ENCODE measurements around the gene GTF2IRD1. TPM values are rescaled to one million over a fixed set of nuclear protein-coding genes. Genes with fewer than 3 reads are reported as not detected.

Gene GTF2IRD1
- polyA plus RNA-seq, 1 of the 3 experiments (the other 2 are of a cell fraction), result 26.4 TPM

DNA sequence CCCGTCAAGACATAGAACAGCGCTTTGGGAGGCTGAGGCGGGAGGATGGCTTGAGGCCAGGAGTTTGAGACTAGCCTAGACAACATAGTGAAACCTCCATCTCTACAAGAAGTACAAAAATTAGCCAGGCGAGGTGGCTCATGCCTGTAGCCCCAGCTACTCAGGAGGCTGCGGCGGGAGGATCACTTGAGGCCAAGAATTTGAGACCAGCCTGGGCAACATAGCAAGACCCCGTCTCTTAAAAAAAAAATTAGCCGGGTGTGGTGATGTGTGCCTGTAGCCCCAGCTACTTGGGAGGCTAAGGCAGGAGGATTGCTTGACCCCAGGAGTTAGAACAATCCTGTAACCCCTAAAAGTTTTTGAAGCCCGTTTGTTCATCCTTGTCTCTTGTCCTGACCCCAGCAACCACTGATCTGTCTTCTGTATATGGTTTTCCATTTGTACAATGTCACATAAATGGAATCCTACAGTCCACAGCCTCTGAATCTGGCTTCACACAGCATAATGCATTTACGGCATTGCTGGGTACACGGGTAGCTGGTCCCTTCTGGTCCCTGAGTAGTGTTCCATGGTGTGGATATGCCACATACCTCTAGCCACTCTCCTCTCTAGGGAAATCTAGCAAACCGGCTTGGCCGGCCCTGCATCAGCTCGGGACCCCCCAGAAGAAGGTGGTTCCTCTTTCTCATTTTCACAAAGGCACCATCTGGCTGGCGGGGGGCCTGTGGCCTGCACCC lies 8.4 kb downstream of the GTF2IRD1 start (continued):
- TF ChIP-seq FOXJ3 (CRISPR knock-in tag; IDR thresholded peaks at IDR 0.05) (no peak), NFIC (IDR thresholded peaks at IDR 0.05; ENCODE audit: borderline replicate concordance) (no peak)

DNA sequence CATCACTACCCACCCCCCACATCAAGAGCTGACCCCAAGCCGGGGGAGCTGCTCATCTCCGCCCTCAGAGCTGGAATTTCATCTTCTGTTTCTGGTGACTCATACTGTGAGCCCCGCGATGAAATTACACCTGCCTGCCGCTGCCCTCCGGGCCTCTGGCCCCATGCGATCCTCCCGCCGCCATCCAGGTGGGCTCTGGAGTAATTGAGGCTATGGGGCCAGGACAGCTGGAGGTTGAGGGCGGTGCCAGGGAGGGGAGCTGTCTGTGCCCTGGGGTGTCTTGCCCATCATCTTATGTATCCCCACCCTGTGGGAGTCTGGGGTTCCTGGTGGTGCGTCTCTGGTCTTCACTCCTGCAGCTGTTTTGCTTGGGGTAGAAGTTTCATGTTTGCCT lies 9.0 kb downstream of the GTF2IRD1 start:
- TF ChIP-seq, protein P1, sequence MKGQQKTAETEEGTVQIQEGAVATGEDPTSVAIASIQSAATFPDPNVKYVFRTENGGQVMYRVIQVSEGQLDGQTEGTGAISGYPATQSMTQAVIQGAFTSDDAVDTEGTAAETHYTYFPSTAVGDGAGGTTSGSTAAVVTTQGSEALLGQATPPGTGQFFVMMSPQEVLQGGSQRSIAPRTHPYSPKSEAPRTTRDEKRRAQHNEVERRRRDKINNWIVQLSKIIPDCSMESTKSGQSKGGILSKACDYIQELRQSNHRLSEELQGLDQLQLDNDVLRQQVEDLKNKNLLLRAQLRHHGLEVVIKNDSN (IDR thresholded peaks at IDR 0.05; ENCODE audit: borderline replicate concordance, low read depth), result no peak
- TF ChIP-seq, protein P2, sequence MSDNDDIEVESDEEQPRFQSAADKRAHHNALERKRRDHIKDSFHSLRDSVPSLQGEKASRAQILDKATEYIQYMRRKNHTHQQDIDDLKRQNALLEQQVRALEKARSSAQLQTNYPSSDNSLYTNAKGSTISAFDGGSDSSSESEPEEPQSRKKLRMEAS (IDR thresholded peaks at IDR 0.05; ENCODE audit: low read depth), result no peak
- TF ChIP-seq RXRA (IDR thresholded peaks at IDR 0.05; ENCODE audit: borderline replicate concordance, low read depth), result no peak
- TF ChIP-seq FOXM1 (IDR thresholded peaks at IDR 0.05; ENCODE audit: low read depth), result no peak
- TF ChIP-seq, protein P3, sequence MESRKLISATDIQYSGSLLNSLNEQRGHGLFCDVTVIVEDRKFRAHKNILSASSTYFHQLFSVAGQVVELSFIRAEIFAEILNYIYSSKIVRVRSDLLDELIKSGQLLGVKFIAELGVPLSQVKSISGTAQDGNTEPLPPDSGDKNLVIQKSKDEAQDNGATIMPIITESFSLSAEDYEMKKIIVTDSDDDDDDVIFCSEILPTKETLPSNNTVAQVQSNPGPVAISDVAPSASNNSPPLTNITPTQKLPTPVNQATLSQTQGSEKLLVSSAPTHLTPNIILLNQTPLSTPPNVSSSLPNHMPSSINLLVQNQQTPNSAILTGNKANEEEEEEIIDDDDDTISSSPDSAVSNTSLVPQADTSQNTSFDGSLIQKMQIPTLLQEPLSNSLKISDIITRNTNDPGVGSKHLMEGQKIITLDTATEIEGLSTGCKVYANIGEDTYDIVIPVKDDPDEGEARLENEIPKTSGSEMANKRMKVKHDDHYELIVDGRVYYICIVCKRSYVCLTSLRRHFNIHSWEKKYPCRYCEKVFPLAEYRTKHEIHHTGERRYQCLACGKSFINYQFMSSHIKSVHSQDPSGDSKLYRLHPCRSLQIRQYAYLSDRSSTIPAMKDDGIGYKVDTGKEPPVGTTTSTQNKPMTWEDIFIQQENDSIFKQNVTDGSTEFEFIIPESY (IDR thresholded peaks at IDR 0.05; ENCODE audit: borderline replicate concordance, low read depth), result no peak
- TF ChIP-seq ELF1 (IDR thresholded peaks at IDR 0.05), result no peak
- no peak for TF ChIP-seq NRF1 (IDR thresholded peaks at IDR 0.05; ENCODE audit: low read depth, low read length)
- no peak for TF ChIP-seq YY1 (IDR thresholded peaks at IDR 0.05; ENCODE audit: low read depth)
- no peak for TF ChIP-seq SIN3A (IDR thresholded peaks at IDR 0.05; ENCODE audit: borderline replicate concordance, low read depth, low read length)
- no peak for TF ChIP-seq TEAD4 (IDR thresholded peaks at IDR 0.05; ENCODE audit: borderline replicate concordance, insufficient read depth)
- TF ChIP-seq POLR2AphosphoS5 (IDR thresholded peaks at IDR 0.05; ENCODE audit: low read depth, low read length), result no peak
- TF ChIP-seq RFX5 (IDR thresholded peaks at IDR 0.05; ENCODE audit: low read length), result no peak
- Histone ChIP-seq H3K9me3 (no peaks in the 10 kb centered on the region), H3K9ac (no peak overlapping the region), H3F3A (replicated peaks; ENCODE audit: insufficient read depth) (peaks cover 4% of the 10 kb centered on the region), H3K27me3 (ENCODE audit: insufficient read depth) (no peaks in the 10 kb centered on the region), H2AFZ (ENCODE audit: low read depth) (no peak overlapping the region), H3K27ac (ENCODE audit: low read depth in 2 of 2, low read length in 1 of 2) (no peak overlapping the region), H3K4me3 (ENCODE audit: low read depth in 2 of 2, low read length in 1 of 2) (no peak overlapping the region), H3K4me2 (no peak overlapping the region), H3K9me2 (no peaks in the 10 kb centered on the region), H3K4me1 (ENCODE audit: control insufficient read depth in 1 of 2, insufficient read depth in 2 of 2, low read depth in 1 of 2, low read length in 1 of 2) (peaks cover 0 to 8% of the 10 kb centered on the region in 2 experiments; a peak in 1 of 4 replicates), H4K20me1 (ENCODE audit: insufficient read depth) (peaks cover 49% of the 10 kb centered on the region), H3K79me2 (ENCODE audit: insufficient read depth) (peaks cover 89% of the 10 kb centered on the region), H3K36me3 (replicated peaks in 1 of 2; ENCODE audit: control insufficient read depth in 1 of 2, insufficient read depth in 2 of 2, low read length in 1 of 2) (no peaks in the 10 kb centered on the region)
- POLR2A ChIA-PET, result interaction anchor here (0.8 kb wide), 1 partner anchor 42 kb away, joined by 7 read pairs; no protein-coding TSS in a partner anchor
- WGBS (ENCODE audit: low lambda C conversion rate), result 91% methylated on average over 11 of the region's 11 CpGs
- DNase-seq, result no peak
- CTCF ChIA-PET, result interaction anchor here (1.3 to 1.4 kb wide), 2 partner anchors 13 to 45 kb away, joined by 3 to 5 read pairs; no protein-coding TSS in a partner anchor
